ENCODE data around the gene AGL. TPM values are rescaled to one million over a fixed set of nuclear protein-coding genes. Genes with fewer than 3 reads are reported as not detected.
A peak's percentile ranks its signal among the peaks of the same experiment; 100 is the strongest.

The AGL gene
- total and polyA plus RNA-seq, 2 experiments from 2014 or later, result 13.4 to 22.9 TPM

- H2AFZ ChIP-seq, result peak overlapping the region; percentile 59; the same call in 1 of the 2 replicates
- H3F3A ChIP-seq (replicated peaks; ENCODE audit: low read depth), result no peaks in the 10 kb centered on the region
- no peaks in the 10 kb centered on the region for H4K20me1 ChIP-seq (replicated peaks; ENCODE audit: insufficient read depth)
- no peak overlapping the region for H3K4me3 ChIP-seq
- H3K4me2 ChIP-seq, result no peak overlapping the region
- no peak overlapping the region for H3K27ac ChIP-seq (ENCODE audit: low read depth)
- H3K4me3 Mint-ChIP-seq, result no peak overlapping the region
- no peaks in the 10 kb centered on the region for H3K36me3 ChIP-seq (ENCODE audit: insufficient read depth)
- no peaks in the 10 kb centered on the region for H3K27me3 Mint-ChIP-seq (ENCODE audit: insufficient read depth, low read depth, poor library complexity)
- DNase-seq (ENCODE audit: low spot score) (no peak), ATAC-seq (no peak)
- H3K79me2 ChIP-seq (replicated peaks; ENCODE audit: insufficient read depth), result no peaks in the 10 kb centered on the region
- H3K9me2 ChIP-seq (ENCODE audit: insufficient read depth), result no peaks in the 10 kb centered on the region
- no peaks in the 10 kb centered on the region for H3K4me1 ChIP-seq (ENCODE audit: insufficient read depth)
- TF ChIP-seq EZH2phosphoT487 (IDR thresholded peaks at IDR 0.05; ENCODE audit: unreplicated experiment) (no peak), NANOG (IDR thresholded peaks at IDR 0.05; ENCODE audit: borderline replicate concordance) (no peak), STAT1 (IDR thresholded peaks at IDR 0.05; ENCODE audit: unreplicated experiment) (no peak), EZH2 (IDR thresholded peaks at IDR 0.05; ENCODE audit: low read depth, unreplicated experiment) (no peak), ZNF331 (CRISPR knock-in tag; IDR thresholded peaks at IDR 0.05; ENCODE audit: low read depth) (no peak), CREB1 (CRISPR knock-in tag; IDR thresholded peaks at IDR 0.05; ENCODE audit: low read depth) (no peak), POLR2AphosphoS5 (IDR thresholded peaks at IDR 0.05; ENCODE audit: low read depth) (no peak), ZNF114 (CRISPR knock-in tag; IDR thresholded peaks at IDR 0.05) (no peak), JUNB (IDR thresholded peaks at IDR 0.05; ENCODE audit: unreplicated experiment) (no peak), ZNF462 (CRISPR knock-in tag; IDR thresholded peaks at IDR 0.05) (no peak)
- TF ChIP-seq, protein P1, sequence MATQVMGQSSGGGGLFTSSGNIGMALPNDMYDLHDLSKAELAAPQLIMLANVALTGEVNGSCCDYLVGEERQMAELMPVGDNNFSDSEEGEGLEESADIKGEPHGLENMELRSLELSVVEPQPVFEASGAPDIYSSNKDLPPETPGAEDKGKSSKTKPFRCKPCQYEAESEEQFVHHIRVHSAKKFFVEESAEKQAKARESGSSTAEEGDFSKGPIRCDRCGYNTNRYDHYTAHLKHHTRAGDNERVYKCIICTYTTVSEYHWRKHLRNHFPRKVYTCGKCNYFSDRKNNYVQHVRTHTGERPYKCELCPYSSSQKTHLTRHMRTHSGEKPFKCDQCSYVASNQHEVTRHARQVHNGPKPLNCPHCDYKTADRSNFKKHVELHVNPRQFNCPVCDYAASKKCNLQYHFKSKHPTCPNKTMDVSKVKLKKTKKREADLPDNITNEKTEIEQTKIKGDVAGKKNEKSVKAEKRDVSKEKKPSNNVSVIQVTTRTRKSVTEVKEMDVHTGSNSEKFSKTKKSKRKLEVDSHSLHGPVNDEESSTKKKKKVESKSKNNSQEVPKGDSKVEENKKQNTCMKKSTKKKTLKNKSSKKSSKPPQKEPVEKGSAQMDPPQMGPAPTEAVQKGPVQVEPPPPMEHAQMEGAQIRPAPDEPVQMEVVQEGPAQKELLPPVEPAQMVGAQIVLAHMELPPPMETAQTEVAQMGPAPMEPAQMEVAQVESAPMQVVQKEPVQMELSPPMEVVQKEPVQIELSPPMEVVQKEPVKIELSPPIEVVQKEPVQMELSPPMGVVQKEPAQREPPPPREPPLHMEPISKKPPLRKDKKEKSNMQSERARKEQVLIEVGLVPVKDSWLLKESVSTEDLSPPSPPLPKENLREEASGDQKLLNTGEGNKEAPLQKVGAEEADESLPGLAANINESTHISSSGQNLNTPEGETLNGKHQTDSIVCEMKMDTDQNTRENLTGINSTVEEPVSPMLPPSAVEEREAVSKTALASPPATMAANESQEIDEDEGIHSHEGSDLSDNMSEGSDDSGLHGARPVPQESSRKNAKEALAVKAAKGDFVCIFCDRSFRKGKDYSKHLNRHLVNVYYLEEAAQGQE (IDR thresholded peaks at IDR 0.05; ENCODE audit: unreplicated experiment), result no peak
- TF ChIP-seq, protein P2, sequence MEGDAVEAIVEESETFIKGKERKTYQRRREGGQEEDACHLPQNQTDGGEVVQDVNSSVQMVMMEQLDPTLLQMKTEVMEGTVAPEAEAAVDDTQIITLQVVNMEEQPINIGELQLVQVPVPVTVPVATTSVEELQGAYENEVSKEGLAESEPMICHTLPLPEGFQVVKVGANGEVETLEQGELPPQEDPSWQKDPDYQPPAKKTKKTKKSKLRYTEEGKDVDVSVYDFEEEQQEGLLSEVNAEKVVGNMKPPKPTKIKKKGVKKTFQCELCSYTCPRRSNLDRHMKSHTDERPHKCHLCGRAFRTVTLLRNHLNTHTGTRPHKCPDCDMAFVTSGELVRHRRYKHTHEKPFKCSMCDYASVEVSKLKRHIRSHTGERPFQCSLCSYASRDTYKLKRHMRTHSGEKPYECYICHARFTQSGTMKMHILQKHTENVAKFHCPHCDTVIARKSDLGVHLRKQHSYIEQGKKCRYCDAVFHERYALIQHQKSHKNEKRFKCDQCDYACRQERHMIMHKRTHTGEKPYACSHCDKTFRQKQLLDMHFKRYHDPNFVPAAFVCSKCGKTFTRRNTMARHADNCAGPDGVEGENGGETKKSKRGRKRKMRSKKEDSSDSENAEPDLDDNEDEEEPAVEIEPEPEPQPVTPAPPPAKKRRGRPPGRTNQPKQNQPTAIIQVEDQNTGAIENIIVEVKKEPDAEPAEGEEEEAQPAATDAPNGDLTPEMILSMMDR (conservative IDR thresholded peaks at IDR 0.05; ENCODE audit: low read depth in 2 of 2), result no peak
- TF ChIP-seq, protein P3, sequence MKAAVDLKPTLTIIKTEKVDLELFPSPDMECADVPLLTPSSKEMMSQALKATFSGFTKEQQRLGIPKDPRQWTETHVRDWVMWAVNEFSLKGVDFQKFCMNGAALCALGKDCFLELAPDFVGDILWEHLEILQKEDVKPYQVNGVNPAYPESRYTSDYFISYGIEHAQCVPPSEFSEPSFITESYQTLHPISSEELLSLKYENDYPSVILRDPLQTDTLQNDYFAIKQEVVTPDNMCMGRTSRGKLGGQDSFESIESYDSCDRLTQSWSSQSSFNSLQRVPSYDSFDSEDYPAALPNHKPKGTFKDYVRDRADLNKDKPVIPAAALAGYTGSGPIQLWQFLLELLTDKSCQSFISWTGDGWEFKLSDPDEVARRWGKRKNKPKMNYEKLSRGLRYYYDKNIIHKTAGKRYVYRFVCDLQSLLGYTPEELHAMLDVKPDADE (IDR thresholded peaks at IDR 0.05), result no peak
- H3K9me3 Mint-ChIP-seq, result no peaks in the 10 kb centered on the region
- no peaks in the 10 kb centered on the region for H3K27me3 ChIP-seq (ENCODE audit: insufficient read depth)
- no peaks in the 10 kb centered on the region for H3K36me3 Mint-ChIP-seq (ENCODE audit: low read depth)
- H3K27ac Mint-ChIP-seq, result no peak overlapping the region
- peaks cover 3% of the 10 kb centered on the region; the same call in 2 of the 3 replicates for H3K4me1 Mint-ChIP-seq
These were observed 33.5 kb upstream of the AGL start for GRCh38 chr1:99816656-99817055.

Measured in GM23338 (cell line).